Suppressor macrophage treated with lipopolysaccharide for 1 hour (primary cell): ENCODE results near the gene RRP12.

ENCODE experiments used
- DNase-seq, 3 donors: peaks; one replicate each; pipeline ENCODE4 v3.0.0-alpha.2; 2020 to 2022

RRP12 gene

GRCh38 chr10:97400665-97401454, at the start of gene RRP12:
TSS of gene RRP12 (minus strand) at chr10:97401340. CDS start at chr10:97401231, 109 bp downstream.
- DNase-seq: peak; percentile 96 to 100 (median 99)

GRCh38 chr10:97450828-97451227, 49.7 kb upstream of the RRP12 start:
- no peak for DNase-seq

GRCh38 chr10:97445722-97446639, 44.8 kb upstream of the RRP12 start, which contains the start of the genes EXOSC1 and ZDHHC16:
TSS of gene EXOSC1 (minus strand) at chr10:97446006. CDS start at chr10:97445985, 21 bp downstream.
TSS of gene ZDHHC16 (plus strand) at chr10:97446175. CDS start at chr10:97451676, 5,501 bp downstream.
- DNase-seq: peak; percentile 95 to 97 (median 97)

GRCh38 chr10:97445357-97445721, 44.2 kb upstream of the RRP12 start:
- DNase-seq: no peak

- no peak for DNase-seq
These were observed 43.1 kb upstream of the RRP12 start for GRCh38 chr10:97444212-97444611.

- no peak for DNase-seq
These were observed 41.1 kb upstream of the RRP12 start for GRCh38 chr10:97442277-97442676.

- DNase-seq: no peak
These were observed 34.1 kb upstream of the RRP12 start for GRCh38 chr10:97435211-97435610.

GRCh38 chr10:97434557-97434956, 33.4 kb upstream of the RRP12 start:
- no peak for DNase-seq

- DNase-seq: no peak
These were observed 32.9 kb upstream of the RRP12 start for GRCh38 chr10:97434055-97434454.

GRCh38 chr10:97428572-97428981, 27.4 kb upstream of the RRP12 start:
- DNase-seq: peak; percentile 43 to 71 (median 57)

GRCh38 chr10:97427571-97428179, 26.5 kb upstream of the RRP12 start:
- DNase-seq: peak; percentile 71 to 86 (median 80)

- no peak for DNase-seq
These were observed 25.8 kb upstream of the RRP12 start for GRCh38 chr10:97426776-97427570.

- peak; percentile 97 to 98 (median 98) for DNase-seq
These were observed 25.0 kb upstream of the RRP12 start, which contains the start of gene PGAM1 for GRCh38 chr10:97425964-97426775. TSS of gene PGAM1 (plus strand) at chr10:97426191. CDS start at chr10:97426308, 117 bp downstream.

GRCh38 chr10:97423757-97424098, 22.6 kb upstream of the RRP12 start:
- peak in 2 of 3 donors; percentile 38 to 46 for DNase-seq

GRCh38 chr10:97416565-97416964, 15.4 kb upstream of the RRP12 start:
- DNase-seq: no peak

- DNase-seq: no peak
These were observed 11.8 kb upstream of the RRP12 start for GRCh38 chr10:97412891-97413304.

- DNase-seq: peak; percentile 49 to 58 (median 50)
These were observed 10.3 kb upstream of the RRP12 start for GRCh38 chr10:97411406-97411805.

GRCh38 chr10:97408496-97408992, 7.4 kb upstream of the RRP12 start:
- DNase-seq: peak; percentile 51 to 65 (median 54)

GRCh38 chr10:97407952-97408248, 6.8 kb upstream of the RRP12 start:
- no peak for DNase-seq

- peak; percentile 84 to 90 (median 85) for DNase-seq
These were observed 6.2 kb upstream of the RRP12 start for GRCh38 chr10:97407211-97407951.
